HS-5 (cell line): ENCODE results near the gene PTPRD.

ENCODE experiments used
- DNase-seq: peaks from one replicate; pipeline ENCODE4 v3.0.0-alpha.2; 2012; ENCODE audit warnings: low read depth

The PTPRD gene

GRCh38 chr9:9892217-9892616 is 720.6 kb downstream of the PTPRD start:
- DNase-seq = no peak

DNA sequence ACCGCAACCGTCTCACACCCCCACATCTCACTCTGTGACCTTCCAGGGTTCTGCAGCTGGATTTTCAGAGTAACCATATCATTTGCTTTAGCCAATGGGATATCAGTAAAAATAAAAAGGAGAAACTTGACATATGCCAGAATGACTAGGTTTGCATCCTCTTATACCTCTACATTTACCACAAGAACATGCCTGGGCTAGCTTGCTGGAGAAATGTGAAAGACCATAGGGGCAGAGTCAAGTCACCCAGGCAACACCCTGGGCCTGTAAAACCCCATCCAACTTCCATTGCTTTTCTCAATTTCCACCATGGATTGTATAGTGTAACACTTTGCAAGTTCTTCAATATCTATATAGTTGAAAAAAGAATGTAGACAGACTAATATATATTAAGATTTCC is 731.1 kb downstream of the PTPRD start:
- no peak for DNase-seq

DNA sequence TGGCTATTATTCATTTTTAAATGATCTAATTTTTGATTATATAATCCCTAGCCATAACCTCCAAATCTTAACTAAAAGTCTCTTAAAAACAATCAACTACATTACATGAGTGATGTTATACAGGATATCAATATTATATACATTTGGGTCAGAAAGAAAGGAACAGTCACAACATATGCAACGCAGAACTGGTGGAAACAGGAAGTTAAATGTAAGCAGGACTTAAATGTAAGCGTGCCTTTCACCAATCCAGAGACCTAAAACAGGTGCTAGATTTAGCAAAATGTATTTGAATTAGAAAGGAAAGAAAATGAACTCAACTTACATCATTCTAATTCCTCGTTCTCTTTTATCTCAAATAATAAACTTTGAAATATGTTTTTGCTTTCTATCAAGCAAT is 738.5 kb downstream of the PTPRD start:
- DNase-seq = no peak

- no peak for DNase-seq
These were observed 750.5 kb downstream of the PTPRD start for GRCh38 chr9:9862235-9862810.

- DNase-seq = no peak
These were observed 757.4 kb downstream of the PTPRD start for GRCh38 chr9:9855177-9856078.

GRCh38 chr9:9847750-9848149 is 765.1 kb downstream of the PTPRD start:
- no peak for DNase-seq

GRCh38 chr9:9846557-9846956 is 766.2 kb downstream of the PTPRD start:
- no peak for DNase-seq

DNA sequence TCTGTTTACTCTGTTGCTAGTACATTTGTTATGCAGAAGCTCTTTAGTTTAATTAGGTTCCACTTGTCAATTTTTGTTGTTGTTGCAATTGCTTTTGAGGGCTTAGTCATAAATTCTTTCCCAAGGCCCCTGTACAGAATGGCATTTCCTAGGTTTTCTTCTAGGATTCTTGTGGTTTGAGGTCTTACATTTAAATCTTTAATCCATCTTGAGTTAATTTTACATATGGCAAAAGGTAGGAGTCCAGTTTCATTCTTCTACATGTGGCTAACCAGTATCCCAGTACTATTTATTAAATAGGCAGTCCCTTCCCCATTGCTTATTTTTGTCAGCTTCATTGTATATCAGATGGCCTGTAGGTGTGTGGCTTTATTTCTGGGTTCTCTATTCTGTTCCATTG is 792.4 kb downstream of the PTPRD start:
- DNase-seq = peak; percentile 20

GRCh38 chr9:9819886-9820285 is 792.9 kb downstream of the PTPRD start:
- DNase-seq = no peak

GRCh38 chr9:9817176-9817575 is 795.6 kb downstream of the PTPRD start:
- no peak for DNase-seq

GRCh38 chr9:9804109-9804508 is 808.7 kb downstream of the PTPRD start:
- DNase-seq = no peak

GRCh38 chr9:9799287-9799686 is 813.5 kb downstream of the PTPRD start:
- DNase-seq = no peak

GRCh38 chr9:9792144-9792857 is 820.5 kb downstream of the PTPRD start:
- no peak for DNase-seq

DNA sequence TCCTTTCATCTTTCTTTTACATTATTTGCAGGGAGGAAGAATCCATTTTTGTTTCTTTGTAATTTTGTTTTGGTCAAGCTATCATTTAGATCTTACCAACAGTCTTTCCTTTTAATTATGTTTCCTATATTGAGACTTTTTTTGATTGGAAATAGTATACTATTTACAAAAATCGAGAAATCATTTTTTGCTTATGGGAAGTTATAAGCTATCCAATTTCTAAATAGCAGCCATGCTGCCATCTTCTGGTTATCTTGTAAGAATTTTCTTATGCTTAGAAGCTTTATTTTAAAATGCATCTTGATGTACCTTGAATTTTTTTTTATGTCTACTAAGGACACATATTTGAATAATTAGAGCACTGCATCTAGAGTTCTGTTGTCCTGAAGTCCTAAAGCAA is 821.2 kb downstream of the PTPRD start:
- no peak for DNase-seq

GRCh38 chr9:9790216-9790872 is 822.5 kb downstream of the PTPRD start:
- DNase-seq = no peak

- DNase-seq = no peak
These were observed 829.1 kb downstream of the PTPRD start for GRCh38 chr9:9783711-9784110.

DNA sequence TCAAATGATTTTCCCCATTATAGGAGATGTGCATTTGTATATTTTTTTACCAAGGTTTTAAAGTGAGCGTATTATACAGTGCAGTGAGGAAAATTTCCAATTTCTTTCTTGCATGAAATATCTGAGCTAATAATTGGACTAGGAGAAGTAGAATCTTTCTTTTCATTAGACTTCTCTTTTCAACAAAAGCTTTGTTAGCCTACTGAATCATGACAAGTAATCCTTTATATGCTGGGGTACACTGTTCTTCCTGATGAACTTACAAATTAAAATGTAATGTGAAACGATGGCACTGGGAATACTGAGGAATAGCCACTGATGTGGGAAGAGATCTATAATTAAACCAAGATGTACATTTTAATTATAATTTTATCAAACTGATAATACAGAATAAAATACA is 829.6 kb downstream of the PTPRD start:
- DNase-seq = no peak

- no peak for DNase-seq
These were observed 834.5 kb downstream of the PTPRD start for GRCh38 chr9:9778293-9778692.

- DNase-seq = no peak
These were observed 838.3 kb downstream of the PTPRD start for GRCh38 chr9:9774471-9774870.

GRCh38 chr9:9771314-9771713 is 841.5 kb downstream of the PTPRD start:
- DNase-seq = no peak

GRCh38 chr9:9764821-9765220 is 848.0 kb downstream of the PTPRD start:
- no peak for DNase-seq

GRCh38 chr9:9754186-9754585 is 858.6 kb downstream of the PTPRD start:
- no peak for DNase-seq

DNA sequence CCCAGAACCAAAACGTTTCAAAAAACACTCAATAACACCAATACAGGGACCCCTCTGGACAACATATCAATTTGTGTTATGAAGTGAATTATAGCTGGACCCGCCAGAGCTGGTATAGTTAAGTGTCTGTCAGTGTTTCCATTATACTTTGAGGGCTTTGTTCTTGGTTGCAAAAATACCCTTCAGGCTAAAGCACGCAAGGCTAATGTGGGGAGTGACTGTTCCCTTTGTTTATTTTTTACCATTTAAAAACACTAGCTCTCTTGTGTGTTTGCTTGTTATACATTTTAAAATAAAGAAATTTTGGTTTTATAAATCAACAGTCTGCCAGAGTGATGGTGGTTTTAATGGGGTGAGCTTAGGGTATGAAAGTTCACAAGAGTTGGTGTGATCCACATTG is 859.5 kb downstream of the PTPRD start:
- no peak for DNase-seq
